Sigmoid colon (tissue), 3 donors: Measurements from ENCODE around the gene ACAA2.

Experiments
- POLR2A ChIP-seq, 2 donors: fragments of 450-650 bp; IDR thresholded peaks; one replicate each; pipeline ENCODE4 v1.6.1; 2016; ENCODE audit warnings: antibody characterized with exemption in 2 of 2, mild to moderate bottlenecking in 2 of 2, moderate library complexity in 2 of 2
- TF ChIP-seq, protein P1 (sequence below), 4 experiments: fragments of 450-650 bp in 3 of 4; fragments of 200-600 bp in 1 of 4; IDR thresholded peaks; one replicate each; pipeline ENCODE4 v1.5.1; 2016 to 2019; ENCODE audit warnings: antibody characterized with exemption in 4 of 4, mild to moderate bottlenecking in 3 of 4, moderate library complexity in 2 of 4

DNA sequence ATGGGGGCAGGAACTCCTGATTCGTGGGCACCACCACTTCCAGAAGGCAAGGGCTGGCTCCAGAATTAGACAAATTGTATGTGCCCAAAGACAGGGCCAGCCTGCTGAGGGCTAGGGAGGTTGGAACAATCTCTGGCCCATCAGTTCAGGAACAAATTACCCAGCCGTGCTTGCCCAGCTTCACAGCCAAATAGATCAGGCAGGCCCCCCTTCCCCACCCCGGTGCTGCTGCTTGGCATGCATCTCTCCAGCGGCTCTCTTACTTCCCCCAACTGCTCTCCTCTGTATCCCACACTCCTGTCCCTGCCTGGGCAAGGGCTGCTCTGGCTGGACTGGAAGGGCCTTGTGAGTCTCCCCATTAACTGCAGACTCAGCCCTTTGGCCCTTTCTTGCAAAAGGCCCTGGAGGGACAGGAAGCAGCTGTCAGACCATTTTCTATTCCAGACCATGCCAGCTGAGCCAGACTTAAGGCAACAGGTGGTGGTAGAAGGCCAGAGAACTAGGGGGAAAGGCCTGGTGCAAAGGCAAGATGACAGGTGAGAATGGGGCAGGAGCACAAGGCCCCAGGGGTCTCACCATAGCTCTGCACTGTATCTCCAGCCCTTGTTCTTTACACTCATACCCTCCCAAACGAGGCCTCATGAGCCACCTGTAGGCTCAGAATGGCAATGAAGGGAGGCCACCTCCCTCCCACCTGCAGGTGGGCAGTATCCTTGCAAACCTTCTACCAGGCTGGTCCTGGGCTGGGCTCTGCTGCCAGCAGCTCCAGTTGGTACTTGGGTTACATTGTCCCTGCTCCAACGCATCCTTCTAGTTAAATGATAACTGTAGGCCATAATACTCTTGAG is 30.7 kb upstream of the ACAA2 start:
- TF ChIP-seq, protein P1, sequence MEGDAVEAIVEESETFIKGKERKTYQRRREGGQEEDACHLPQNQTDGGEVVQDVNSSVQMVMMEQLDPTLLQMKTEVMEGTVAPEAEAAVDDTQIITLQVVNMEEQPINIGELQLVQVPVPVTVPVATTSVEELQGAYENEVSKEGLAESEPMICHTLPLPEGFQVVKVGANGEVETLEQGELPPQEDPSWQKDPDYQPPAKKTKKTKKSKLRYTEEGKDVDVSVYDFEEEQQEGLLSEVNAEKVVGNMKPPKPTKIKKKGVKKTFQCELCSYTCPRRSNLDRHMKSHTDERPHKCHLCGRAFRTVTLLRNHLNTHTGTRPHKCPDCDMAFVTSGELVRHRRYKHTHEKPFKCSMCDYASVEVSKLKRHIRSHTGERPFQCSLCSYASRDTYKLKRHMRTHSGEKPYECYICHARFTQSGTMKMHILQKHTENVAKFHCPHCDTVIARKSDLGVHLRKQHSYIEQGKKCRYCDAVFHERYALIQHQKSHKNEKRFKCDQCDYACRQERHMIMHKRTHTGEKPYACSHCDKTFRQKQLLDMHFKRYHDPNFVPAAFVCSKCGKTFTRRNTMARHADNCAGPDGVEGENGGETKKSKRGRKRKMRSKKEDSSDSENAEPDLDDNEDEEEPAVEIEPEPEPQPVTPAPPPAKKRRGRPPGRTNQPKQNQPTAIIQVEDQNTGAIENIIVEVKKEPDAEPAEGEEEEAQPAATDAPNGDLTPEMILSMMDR (IDR thresholded peaks at IDR 0.05), result no peak
- no peak for TF ChIP-seq POLR2A (IDR thresholded peaks at IDR 0.05)
